GM19351 (cell line): ENCODE results near the gene RGS6.

Experiments
- ATAC-seq: cut with Tn5 transposase; IDR thresholded peaks from one replicate; pipeline ENCODE4 v1.9.1; 2021; ENCODE audit warnings: mild to moderate bottlenecking, moderate library complexity; ENCODE audit not compliant: unreplicated experiment

RGS6 gene

DNA sequence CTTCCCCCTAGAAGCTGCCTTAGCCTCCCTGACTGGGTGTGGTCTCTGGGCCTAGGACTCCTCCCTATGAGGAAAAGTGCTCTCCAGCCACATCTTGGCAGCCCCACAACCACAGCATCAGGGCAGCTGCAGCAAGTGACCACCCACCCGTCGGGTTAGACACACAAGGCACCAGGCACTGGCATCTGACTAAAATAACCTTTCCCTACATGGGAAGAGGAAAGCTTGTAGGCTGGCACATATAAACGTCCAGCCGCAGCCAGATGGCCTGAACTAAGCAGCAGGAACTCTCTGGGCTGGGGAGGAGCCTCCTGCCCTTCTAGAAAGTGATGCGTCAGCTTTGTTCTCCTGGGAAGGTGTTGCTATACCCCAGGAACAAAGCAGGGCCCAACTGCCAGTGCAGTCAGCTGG, 632.9 kb downstream of the RGS6 start:
- ATAC-seq: no peak

DNA sequence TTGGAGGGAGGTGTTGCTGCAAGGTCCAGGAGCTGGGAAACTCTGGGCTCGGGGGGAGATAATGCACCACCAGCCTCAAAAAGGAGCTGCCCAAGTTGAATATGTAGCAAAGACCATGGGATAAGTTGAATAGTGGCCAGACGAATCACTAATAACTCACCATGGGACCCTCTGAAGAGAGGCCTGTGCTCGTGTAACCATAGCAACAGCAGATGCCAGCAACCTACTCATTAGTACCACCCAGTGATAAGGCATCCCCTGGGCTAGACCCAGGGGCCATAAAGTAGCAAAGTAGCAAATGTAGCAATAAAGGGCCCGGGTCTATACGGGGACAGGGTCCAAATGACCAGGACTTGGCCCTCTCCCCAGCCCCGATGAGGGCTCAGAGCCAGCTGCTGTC, 633.7 kb downstream of the RGS6 start:
- ATAC-seq: no peak

DNA sequence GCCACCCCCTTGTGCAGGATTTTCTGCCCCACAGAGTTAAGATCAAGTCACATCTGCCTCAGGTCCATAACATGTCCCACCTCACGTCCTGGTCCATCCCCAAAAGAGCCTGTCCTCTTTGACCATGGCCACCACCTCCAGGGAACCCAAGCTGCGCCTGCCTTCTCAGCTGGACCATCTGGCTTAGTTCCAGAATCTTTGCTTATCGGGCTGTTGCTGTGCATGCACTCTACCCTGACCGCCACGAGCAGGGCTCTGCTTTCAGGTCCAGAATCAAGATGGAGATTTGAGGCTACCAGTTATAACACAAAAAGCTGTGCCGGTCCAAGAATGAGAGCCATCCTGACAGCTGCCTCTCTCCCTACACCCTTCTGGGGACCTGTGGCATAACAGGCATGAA, 635.0 kb downstream of the RGS6 start:
- ATAC-seq: no peak

DNA sequence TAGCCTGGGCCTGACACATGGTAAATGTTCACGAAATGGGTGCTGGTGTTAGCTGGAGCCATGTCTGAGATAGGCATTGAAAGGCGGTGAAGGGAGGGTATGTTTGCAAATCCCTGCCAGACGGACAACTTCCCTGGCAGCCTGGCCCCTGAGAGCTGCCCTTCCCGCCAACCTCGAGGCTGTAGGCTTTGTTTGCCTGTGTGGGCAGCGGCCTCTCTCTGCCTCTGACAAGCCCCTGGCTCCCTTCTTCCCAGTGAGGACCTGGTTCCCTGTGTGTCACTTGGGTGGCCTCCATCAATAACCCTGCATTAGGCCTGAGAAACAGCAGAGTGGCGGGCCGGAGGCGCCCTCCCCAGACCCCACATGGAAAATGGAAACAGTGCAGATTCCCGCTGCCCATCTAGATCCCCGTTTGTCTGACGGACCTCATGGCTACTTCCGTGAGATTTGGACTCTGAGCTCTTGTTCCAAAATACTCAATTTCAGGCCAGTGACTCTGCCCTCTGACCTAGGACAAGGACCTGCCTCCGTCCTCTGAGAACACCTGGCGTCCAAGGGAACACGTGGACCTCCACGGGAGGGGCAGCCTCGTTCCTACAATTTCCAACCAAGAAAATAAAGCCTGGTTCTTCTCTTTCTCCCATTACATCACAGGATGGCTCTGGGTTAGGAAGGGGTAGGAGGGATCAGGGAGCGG, 636.2 kb downstream of the RGS6 start:
- no peak for ATAC-seq

DNA sequence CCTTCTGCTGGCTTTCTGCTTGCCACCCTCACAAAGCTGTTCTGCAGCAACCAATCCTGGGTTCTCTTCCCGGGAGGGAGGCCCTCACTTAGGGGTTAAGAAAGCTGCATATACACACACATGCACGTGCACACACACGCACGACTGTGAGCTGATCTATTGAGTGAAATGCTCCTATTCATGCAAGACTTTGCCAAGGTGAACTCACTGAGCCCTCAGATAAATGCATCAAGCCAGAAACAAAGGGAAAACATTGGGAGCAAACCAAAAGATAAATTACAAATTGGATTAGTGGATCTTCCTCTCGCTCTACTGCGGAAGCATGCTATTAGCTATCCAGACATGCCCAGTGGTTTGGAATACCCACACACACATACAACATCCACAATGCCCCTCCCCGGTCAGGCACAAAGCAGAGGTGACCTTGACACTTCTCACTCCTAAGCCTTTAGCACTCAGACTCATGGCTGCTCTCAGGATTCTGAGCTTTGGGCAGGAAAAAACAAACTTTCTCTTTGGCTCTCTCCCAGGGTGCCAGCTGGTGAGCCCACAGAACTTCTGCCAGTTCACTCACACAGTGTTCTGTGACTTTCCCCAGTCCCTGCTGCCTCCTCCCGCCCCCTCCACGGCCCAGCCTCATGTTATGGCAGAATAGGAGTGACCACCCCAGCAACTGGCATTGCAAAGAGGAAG, 641.6 kb downstream of the RGS6 start:
- no peak for ATAC-seq

DNA sequence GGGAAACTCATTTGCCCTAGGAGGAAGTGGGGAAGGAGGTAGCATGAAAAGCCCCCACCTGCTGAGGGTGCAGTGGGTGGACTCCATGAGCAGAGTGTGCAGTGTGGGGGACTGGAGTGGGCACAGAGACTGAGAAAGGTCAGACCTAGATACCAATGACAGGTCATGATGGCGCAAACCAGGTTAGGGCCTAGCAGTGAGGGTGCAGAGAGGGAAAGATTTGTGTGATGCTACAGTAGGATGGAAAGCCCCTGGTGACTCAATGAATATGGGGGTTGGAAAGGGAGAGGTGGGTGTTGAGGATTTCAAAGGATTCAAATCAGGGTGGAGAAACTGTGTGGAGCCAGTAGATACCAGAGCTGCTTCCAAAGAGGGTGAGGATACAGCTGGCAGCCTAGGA, 642.5 kb downstream of the RGS6 start:
- ATAC-seq: no peak

DNA sequence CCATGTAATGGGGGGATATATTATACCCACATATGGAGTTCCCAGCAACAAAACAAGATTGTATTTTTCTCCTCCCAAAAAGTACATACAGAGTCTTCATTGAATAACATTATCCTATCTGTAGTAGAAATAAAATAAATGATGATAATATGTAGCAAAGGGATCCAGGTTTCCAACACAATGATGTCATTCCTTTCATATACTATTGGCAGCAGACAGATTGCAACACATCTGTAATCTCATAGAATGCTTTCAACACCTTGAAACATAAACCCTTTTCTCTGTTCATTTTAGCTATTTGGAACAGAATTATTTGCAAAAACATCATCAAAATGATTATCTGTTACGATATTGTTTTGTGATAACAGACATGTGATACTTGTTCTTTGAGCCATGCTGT, 644.0 kb downstream of the RGS6 start:
- ATAC-seq: no peak

DNA sequence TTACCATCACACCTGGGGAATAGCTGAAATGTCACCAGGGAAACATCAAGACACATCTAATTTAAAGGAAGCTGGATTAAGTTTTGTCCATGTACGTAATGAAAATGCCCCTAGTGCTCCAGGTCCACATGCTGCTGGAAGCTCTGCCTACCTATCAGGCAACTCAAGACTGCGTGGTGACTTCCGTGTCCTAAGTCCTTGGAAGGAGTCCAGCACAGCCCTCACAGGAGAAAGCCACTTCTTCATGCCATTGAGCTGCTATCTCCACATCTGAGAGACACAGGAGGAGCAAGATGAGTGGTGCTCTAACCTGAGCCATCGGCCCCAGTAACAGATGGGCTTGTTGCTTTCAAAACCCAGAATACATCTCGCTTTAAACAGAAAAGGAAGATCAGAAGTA, 645.3 kb downstream of the RGS6 start:
- ATAC-seq: no peak

DNA sequence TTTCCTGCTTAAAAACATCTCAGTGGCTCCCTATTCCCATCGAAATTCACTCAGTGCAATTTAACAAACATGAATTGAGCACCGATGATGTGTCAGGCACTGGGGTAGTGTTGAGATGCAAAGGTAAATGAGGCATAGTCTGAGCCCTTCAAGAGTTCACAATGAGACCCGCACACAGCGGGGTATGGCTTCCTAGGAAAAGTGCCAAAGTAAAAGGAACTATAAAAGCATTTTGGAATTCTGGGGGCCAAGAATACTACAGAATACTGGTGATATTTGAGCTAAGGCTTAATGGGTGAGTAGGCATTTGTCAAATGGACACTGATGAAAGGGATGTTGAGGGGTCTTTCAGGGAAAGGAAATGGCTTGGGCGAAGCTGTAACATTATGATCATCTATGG, 646.3 kb downstream of the RGS6 start:
- ATAC-seq: no peak

DNA sequence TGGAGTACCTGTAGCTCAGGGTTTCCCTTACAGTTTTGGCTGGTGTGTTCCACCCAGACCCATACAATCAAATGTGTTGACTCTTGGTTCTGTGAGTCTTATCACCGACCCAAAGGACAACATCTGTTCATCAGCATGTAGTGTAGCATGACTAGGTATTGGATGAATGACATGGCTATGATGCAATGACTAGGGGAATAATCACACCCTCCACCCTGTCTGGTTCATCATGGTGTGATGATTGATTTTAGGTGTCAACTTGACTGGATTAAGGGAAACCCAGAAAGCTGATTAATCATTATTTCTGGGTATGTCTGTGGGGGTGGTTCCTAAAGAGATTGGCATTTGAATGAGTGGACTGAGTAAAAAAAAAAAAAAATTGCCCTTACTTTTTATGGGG, 650.4 kb downstream of the RGS6 start:
- ATAC-seq: no peak

DNA sequence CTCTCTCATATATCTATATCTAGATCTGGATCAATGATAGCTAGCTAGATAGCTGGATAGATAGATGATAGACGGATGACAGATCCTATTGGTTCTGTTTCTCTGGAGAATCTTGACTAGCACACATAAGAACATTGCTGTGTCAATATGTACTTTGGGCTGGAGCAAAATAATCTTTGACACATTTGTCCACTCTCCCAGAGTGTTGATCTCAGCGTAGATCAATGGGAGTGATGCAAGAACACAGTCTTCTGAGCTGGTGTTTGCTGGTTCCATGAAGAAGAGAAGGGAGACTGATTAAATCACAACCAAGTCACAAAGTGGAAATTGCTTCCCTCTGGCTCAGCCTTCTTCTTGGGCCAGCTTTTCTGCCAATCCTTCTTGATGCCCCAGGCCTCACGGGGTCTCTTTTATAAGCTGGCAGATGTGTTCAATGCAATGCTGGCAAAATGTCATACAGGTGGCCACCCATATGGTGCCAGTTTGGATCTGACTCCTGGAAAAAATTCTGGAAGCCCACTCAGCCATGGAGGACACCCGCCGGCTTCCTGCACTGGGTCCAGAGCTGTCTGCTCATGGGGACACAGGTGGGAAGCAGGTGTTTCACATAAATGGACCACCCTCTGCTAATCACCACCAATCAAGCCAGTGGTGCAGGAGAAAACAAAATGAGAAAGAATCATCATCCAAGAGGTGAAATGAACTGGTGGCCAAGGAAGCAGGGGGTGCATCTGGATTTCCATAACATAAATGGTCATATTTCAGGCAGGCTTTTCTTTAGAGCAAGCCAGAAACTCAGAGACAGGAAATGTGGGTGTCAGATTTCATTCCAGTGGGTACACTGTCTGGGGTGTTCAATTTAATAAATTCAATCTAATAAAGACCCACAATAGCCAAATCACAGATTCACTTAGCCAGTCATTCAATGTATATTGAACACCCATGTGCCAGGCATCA, 651.4 kb downstream of the RGS6 start:
- no peak for ATAC-seq

DNA sequence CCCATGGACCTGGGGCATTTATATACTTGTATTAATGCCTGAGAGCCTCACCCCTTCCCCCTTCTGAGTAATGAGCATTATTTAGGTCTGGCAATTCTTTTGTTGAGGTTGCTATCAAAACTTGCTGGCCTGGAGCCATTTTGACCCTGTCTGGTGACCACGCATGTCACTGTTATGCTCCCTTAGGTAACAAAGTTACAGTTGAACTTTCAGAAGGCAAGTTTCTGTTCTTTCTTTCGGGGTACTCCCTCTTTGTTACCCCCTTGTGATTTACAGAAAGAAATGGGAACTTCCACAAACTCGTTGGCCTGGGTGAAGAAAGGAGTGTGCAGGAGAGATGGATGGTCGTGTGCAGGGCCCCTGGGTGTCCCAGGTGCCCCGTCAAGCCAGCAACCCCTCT, 656.3 kb downstream of the RGS6 start:
- ATAC-seq: peak; percentile 54

DNA sequence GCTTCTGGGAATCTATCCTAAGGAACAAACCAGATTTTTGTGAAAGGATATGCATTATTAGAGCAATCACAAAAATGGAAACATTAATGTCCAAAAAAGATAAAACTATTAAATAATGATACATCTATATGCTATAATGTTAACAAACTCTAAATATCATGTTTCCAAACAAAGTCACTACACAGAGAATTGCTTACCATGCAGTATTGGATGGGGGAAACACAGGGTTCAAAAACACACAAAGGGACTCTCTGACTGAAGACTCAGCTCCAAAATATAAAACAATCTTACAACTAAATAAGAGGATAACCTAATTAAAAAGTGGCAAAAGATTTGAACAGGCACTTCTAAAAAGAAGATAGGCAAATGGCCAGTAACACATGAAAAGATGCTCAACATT, 657.4 kb downstream of the RGS6 start:
- no peak for ATAC-seq

DNA sequence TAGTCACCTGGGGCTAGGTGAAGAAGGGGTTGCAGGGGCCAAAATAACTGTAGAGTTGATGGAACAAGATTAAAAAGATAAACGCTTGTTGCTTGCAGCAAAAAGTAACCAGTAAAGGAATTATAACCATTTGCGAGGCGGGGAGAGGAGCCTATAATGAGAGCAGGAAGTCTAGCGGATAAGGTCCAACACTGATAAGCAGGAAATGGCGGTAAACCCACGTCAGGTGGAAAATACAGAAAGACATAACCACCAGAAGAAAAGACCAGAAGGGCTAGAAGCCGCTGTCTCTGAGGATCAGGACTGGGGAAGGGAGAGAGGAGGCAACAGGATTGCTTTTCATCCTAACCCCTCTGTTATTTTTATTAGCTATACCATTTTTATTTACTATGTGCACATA, 658.3 kb downstream of the RGS6 start:
- no peak for ATAC-seq

DNA sequence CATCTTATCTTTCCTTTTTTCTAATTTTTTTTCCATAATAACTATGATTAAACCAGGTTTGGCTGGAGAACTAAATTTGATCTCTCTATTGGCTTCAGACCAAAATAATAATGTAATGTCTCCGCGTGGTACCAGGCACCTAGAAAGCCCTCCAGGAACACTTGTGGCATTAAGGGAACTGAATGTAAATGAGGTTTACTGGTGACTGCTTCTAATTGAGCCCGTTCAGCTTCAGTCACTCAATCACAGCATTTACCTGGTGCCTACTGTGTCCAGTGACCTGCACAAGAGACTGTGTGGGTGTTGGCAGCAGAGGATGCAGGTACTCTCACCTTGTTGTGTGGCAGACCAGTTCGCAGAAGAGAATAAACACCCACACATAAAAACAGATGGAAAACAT, 659.2 kb downstream of the RGS6 start:
- ATAC-seq: no peak

DNA sequence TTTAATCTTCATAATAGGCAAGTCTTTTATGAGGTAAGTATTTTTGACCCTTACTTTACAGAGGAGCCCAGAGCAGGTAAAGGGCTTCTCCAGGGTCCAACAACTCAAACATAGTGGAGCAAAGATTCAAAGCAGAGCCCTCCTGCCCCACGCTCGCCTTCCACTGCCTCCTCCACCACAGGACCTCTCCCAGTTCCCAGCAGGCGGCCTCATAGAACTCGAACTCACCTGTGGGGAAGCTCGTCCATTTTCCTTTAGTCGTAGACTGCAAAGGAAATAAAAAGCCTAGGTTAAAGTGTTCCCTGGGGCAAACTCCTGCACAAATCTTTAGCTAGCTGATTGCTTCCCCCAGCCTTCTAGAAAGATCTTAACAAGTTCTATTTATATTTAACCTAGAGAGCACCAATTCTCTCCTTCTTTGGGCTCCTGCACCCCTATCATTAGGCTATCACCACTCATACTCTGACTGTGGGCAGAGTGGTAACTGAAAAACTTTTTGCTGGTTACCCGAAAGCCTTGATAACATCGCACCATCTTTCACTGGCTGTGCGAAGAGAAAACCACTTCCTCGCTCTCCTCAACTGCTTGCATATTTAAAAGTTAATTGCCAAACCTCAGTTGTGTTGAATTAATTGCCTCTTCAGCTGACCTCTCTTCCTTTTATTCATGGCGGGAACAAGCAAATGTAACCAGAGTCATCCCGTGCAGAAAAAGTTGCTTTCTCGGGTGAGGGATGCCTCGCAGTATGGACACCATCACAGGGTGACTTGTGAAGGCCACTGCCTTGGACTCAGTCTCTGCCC, 662.1 kb downstream of the RGS6 start:
- ATAC-seq: no peak

DNA sequence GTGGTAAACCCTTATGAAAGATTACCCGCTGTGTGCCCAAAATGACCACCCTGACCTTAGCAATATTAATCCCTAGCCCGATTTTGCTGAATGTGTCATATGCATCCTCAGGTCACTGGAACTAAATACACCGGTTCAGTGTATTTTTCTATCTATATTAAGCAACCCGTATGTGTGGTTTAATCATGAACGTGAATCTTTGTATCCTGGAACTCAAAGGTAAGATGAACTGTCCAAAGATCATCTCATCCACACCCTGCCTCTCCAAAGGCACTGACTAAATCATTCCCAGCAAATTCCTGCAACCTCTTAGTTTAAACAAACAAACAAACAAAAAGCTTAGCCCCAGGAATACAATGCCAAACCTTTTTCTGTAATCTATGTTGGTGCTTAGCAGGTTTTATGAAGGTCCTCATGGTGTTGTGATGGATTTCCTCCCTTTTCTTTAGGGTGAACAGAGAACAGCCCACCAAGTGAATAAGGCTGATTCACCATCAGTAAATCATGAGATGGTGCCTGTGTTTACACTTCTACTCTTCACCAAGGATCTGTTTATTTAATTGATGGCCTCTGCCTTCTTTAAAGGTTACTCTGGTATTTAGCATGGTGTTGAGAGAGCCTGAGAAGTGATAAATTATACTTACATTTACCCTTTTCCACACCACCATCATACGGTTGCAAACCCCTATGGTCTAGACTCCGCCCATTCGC, 663.1 kb downstream of the RGS6 start:
- ATAC-seq: no peak

DNA sequence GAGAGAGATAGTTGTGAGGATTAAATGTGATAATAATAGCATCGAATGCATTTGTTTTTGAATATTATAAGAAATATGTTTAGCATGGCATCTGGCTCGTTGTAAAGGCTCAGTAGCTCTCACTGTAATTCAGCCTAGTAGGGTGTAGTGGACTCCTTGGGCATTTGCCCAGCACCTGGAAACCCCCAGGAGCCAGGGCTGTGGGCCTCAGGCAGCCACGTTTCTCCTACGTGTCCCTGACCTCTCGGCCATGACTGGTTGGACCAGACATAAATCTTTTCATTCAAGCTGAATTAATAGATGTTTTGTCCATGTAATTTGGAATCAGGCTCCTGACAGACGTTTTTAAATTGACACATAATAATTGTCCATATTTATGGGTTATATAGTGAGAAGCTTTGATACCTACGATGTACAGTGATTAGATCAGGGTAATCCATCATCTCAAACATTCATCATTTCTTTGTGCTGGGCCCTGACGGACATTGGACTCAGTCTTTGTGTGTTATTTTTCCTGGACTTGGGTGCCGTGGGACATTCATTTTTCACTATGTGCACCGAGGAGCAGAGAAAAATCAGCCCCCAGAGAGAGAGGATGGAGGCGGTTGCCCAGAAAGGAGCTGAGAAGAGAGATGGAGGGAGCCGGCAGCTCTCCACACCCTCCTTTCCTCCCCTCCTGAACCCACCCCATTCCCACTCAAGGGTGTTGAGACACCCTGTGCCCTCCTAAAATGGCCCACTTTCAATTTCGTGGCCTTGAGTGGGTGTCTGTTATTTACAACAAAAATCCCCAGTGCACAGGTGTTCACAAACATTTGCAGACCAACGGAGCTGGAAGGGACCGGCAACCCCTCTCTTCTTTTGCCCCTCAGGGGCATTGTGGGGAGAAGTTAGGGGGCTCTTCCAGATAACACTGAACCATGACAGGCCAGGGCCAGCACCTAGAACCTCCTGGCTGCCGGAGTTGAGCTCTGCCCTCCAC, 665.3 kb downstream of the RGS6 start:
- ATAC-seq: no peak

DNA sequence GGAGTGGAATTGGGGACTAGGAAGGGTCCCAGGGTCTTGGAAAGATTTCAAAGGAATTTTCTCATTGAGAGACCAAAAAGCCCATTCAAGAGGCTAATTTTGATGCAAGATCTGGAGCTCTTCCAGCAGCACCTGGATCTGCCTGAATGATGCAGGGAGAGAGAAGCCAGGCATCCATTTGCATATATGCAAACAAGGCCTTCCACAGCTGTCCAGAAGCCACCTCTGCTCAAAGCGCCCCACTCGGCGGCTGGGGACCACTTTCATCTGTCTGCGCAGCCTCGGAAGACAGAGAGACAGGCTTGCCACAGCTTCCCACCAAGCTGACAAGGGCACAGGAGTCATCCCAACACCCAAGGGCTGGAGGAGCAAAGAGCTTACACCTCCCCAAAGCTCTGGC, 666.1 kb downstream of the RGS6 start:
- no peak for ATAC-seq
